Measurements from ENCODE around the gene CECR2.
"Not testable (repeated sequence)": the region's sequence is repeated elsewhere in the genome, so short reads cannot be mapped to it uniquely, and the experiment has no call there.

CECR2 gene

DNA sequence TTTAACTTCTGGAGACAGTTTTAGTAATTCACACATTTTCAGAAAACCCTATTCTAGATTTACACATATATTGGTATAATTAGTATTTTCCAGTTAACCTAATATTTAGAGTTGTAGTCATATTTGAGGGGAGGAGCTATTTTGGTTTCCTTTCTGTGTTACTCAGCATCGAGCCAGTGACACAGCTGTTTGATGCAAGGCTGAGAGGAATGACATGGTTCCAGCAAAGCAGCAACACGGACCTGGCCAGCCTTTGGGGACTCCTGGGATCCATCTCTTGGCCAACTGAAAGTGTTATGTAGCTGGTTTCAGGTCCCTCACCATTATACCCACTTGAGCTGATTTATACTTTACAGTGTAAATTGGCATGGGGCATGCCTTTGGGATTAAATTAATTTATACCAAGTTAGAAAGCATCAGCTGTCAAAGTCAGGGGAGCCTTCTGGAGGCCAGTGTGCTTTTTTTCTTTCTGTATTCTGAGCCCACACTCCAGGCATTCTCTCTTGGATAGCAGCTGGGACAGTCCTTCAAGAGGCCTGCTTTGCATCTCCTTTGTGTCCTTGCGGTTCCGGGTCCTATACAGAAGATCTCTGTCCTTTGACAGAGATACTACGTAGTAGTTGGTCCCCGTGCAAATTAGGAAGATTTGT, 102.8 kb downstream of the CECR2 start:
- DNase-seq, result no peak

DNA sequence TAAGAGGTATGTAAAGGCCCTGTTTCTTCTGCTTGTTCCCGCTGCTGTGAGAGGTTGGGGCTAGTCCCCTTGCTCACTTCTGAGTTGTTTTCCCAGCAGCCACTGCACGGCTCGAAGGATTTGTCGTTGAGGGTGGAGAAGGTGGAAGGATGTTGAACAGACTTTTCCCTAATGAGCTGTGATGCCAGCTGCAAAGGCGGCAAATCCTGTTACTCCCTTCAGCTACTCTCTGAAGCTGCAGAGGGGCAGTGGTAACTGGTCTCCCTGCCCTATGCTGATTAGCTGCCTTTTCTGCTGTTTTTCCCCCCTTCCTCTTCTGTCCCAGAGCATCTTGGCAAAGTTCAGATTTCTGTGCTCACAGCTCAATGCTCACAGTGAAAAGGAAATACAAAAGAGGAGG, 103.7 kb downstream of the CECR2 start:
- DNase-seq, result no peak

DNA sequence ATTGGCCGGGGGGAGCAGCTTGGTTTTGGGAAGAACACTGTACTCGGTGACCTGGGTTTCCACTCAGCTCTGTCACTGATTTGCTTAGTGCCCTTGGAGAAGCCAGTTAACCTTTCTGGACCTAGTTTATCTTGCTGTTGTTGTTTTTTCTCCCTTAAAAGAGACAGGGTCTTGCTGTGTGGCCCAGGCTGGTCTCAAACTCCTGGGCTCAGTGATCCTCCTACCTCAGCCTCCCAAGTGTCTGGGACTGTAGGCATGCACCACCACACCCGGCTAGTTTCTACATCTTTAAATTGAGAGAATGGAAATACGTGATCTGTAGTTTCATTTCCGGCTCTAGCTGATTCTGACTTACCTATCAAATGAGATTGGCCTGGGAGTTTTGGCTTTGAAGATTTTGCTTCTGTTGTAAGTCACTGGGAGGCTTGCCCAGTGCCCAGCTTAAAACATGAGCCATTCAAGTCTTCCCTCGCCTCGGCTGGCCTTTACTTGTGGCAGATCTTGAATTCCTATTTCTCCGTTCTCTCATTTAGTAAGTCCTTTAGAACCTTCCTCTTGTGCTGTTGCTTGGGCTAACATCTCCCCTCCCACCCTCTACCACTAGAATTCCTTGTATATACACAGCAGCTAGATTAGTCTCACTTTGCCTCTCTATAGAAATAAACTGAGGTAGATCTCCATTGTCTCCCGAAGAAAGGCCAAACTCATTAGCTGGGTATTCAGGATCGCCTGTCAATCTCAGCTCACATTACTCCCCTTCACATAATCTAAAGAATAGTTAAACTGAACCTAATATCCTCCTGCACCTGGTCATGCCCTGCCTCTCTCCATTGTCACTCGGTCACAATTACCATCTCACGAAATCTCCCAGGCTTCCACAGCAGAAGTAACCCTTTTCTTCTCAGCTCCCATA, 106.3 kb downstream of the CECR2 start:
- no peak for DNase-seq

DNA sequence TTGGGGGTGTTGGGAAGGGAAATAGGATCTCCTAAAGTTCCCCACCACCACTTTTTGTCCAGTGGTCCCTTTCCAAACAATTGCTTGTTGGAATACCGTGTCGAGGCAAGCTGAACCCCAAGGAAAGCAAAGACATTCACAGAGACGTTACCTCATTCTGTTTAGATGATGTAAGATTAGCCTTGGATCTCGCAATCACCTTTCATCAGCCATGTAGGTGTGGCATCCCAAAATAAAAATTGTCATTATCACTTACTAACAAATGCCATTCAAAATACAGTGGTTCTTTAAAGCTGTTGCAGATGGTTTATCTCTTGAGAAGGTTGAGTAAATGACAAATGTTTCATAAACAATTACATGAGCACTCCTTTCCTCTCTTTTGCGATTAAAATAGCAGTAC, 107.6 kb downstream of the CECR2 start:
- no peak for DNase-seq

DNA sequence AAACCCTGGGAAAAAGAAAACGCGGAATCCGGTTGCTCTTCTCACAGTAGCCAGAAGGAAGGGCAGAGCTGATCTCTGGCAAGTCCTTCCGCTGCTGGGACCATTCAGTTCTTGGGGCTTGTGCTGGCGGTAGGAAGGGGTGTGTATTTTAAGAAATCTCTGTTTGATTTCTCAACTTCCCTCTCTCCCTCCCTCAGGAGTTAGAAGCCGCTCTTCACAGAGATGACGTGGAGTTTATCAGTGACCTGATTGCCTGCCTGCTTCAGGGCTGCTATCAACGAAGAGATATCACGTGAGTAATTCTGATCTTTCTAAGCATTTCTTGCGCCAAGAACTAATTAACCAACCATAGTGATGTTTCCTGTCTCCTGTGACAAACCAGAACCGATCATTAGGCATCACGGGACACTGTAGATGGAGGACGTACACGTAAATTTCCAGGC, 108.2 kb downstream of the CECR2 start:
- peak; percentile 51 for DNase-seq

DNA sequence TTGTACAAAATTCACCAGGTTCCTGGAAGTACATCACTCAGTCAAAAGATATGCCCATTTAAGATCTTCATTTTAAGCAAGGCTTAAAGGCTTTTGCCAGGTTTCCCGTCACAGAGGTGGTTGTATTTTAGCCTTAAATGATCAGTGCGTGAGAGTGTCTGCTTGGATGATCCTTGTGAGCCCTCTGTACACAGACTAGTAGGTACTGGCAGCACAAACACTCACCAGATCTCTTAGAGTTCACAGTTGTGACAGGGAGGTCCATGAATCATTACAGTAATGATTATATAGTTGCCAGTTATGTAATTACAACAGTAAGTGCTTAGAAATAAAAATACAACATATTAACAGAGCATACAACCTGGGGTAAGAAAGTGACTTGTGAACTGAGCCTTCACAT, 109.9 kb downstream of the CECR2 start:
- DNase-seq, result no peak

DNA sequence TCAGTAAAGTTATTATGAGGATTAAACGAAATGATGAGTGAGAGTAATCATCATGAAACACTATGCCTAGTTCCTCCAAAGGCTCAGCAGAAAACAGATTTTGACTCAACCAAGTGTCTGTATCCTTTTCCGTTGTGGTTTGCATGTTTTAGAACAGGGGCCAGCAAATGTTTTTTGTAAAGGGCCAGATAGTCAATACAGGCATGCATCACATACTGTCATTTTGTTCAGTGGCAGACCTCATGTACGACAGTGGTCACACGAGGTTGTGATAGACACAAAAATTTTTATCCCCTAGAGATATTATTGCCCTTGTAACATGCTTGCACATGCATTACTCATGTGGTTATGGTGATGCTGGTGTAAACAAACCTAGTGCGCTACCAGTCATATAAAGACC, 112.2 kb downstream of the CECR2 start:
- no peak for DNase-seq

DNA sequence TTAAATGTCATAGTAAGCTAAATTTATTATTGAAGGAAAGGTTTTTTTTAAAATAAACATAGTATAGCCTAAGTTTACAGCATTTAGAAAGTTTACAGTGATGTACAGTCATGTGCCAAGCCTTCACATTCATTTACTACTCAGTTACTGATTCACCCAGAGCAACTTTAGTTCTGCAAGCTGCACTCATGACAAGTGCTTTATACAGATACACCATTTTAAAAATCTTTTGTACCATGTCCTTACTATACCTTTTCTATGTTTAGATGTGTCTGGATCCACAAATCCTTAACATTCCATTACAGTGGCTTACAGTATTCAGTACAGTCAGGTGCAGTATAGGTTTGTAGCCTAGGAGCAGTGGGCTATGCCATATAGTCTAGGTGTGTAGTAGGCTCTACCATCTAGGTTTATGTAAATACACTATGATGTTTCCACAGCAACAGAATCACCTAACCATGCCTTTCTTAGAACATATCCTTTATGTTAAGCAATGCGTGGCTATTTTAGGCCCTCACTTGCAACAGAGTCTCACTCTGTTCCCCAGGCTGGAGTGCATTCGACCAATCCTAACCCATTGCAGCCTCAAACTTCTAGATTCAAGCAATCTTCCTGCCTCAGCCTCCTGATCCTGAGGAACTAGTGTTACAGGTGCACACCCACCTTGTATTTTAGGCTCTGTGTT, 114.6 kb downstream of the CECR2 start:
- no peak for DNase-seq

DNA sequence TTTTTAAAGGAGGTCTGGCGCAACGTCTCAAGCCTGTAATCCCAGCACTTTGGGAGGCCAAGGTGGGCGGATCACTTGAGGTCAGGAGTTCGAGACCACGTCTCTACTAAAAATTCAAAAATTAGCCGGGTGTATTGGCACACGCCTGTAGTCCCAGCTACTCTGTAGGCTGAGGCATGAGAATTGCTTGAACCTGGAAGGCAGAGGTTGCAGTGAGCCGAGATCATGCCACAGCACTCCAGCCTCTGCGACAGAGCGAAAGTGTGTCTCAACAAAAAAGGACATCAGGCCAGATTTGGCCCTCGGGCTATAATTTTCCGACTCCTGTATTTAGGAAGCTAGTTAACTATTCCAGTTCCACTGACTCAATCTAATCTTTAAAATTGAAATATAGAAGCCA, 115.3 kb downstream of the CECR2 start:
- DNase-seq, result no peak

DNA sequence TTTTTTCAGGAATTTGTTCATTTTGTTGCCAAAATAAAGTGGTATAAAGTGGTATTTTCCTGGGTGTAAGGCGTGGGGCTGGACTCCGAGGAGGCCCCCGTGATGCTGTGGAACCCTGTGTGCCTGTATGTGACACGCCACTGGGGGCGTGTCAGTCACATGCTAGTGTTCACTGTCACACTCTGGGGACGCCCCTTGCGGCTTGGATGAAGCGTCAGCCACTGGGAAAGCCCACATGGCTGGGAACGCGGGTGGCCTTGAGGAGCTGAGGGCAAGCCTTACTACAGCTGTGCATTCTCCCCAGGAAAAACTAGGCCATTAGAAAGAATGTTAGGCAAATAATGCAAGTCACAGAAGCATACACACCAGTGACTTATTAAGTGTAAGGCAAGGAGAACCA, 117.1 kb downstream of the CECR2 start:
- no peak for DNase-seq

DNA sequence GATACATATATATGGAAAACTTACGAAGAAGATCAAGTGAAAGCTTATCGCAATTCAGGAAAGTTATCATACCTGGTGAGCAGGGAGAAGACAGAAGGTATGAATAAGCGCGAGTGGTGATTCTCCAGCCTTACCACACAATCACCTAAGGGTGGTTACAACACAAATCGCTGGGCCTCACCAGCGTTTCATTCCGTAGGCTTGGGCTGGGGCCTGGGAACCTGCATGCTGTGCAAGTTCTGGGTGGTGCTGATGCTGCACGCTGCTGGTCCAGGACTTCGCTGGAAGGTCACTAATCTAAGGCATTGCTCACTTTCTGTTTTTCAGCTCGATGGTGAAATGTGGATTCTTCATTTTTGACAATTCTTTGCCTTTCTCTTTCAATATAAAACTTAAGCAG, 117.5 kb downstream of the CECR2 start:
- DNase-seq, result no peak

DNA sequence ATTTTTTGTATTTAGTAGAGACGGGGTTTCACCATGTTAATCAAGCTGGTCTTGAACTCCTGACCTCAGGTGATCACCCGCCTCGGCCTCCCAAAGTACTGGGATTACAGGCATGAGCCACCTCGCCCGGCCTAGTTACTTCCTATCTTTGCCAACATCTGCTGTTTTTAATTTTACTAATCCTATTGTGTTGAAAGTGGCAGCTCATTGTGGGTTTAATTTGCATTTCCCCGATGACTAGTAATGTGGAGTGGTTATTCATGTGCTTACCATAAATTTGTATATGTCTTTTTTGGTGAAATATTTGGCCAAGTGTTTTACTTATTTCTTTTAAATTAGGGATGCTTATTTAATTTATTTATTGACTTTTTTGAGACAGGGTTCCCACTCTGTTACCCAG, 119.8 kb downstream of the CECR2 start:
- DNase-seq, result no peak

DNA sequence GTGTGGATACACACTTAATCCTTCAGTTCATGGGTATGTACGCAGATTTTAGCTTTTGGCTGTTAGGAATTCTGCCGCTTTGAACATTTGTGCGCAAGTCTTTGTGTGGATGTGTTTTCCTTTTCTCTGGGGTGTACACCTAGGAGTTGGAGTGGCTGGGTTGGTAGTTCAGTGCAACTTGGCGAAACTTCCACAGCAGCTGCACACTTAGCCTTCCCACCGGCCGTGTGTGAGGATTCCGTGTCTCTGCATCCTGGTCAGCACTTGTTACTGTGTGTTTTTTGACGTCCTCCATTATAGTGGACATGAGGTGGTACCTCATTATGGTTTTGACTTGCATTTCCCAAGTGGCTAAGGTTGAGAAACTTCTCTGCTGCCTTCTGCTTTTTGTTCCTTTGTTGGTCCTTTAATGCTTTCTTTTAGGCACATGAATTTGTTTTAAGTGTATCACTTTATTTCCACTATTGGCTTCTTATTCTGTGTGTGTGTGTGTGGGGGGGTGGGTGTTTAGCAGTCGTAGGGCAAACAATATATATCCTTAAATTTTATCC, 121.9 kb downstream of the CECR2 start:
- no peak for DNase-seq

DNA sequence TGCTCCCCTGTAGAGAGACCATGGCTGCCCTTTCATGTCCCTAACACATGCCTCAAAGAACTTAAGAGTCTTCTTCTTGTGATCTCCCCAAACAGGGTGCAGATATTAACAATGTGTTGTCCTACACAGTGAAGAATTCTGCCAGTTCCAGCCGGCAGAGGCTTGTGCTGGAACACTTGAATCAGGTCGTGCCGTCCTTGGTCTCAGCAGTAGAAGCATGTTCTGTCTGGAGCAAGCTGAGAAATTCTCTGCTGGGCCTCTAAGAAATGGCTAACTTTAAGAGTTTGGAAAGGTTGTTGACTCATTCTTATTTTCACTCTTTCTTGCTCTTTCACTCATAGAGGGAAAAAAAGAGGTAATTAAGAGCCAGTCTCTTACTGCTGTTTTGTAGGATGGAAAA, 123.0 kb downstream of the CECR2 start:
- DNase-seq, result no peak

DNA sequence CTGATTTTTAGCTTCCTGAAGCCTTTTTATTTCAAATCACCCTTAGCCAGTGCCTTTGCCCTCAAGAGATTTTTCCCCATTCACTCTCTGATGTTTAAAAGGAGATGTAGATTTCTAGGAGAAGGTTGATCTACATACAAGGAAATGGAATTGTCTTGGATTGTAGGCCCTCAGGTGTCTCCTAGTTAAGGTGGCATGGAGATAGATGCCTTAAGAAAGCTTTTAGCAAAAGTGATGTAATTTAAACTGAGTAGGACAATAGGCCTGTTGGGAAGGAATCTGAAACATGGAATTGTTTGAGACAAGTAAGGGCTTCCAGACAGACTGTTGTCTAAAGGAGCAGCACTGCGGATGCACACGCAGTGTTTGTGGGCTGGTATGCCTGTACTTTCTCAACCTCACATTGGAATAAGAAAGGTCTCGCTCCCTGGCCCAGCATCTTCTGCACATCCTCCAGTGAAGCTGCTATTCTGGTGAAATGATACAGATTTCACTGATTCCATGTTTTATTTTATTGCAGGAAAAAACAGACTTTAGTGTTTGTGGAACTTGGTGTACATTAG, 124.2 kb downstream of the CECR2 start:
- no peak for DNase-seq

DNA sequence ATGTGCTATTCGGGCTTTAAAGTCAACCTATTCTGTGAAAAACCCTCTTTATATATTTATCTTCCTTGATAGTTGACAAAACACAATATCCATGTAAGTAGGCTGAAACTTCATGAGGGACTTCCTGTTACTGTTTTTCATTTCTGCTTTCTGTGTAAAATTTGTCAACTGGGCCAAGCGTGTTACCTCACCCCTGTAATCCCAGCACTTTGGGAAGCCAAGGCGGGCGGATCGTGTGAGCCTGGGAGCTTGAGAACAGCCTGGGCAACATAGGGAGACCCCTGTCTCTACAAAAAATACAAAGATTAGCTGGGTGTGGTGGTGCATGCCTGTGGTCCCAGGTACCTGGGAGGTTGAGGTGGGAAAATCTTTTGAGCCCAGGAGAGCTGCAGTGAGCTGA, 127.6 kb downstream of the CECR2 start:
- no peak for DNase-seq

DNA sequence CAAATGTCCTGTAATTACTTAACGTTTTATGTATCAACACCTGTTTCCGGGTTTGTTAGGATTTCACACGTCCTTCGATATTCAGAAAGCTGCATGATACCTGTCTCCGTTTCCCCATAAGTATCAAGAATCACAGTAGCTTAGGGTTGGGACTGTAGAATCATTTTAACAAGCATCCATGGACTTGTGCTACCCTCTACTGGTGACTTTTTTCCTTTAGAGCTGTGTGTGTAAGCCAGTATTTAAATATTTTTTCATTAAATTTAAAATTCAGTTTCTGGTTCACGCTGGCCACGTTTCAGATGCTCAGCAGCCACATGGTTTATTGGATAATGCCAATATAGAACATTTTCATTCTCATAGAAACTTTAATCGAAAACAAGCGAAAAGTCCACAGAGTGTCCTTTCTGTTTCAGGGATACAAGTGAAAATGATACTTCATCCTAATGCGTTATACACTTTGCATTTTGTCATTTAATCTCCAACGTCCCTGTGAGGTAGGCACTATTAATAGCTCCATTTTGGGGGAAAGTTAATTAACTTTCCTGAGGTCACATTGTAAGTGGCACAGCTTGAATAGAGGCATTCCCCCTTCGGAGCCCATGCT, 132.5 kb downstream of the CECR2 start:
- peak; percentile 69 for DNase-seq

DNA sequence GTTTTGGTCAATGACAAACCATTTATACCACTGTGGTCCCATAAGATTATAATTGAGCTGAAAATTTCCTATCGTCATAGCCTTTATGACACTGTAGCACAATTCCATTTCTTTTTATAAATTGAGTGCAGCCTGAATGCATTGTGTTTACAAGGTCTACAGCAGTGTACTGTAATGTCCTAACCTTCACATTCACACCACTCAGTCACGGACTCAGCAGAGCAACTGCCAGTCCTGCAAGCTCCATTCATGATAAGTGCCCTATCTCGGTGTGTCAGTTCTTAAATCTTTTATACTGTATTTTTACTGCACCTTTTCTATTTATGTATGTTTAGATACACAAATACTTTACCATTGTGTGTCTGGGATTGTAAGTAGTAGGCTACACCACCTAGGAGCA, 138.8 kb downstream of the CECR2 start:
- DNase-seq, result no peak

DNA sequence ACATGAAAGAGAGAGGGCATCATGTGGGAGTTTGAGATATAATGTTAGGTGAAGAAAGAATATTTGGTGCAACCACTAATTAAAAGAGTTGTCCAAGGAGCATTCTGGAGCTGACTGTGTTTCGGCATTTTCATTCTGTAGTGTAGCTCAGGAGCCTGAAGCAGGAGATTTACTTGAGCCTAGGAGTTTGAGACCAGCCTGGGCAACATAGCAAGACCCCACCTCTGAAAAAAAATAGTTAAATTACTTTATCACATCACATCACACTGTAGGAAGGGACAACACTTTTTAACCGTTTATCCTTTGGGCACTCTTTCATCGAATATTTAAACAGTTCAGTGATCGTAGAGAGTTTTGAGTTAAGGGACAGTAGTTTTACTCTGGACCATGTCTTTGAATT, 143.7 kb downstream of the CECR2 start:
- no peak for DNase-seq

DNA sequence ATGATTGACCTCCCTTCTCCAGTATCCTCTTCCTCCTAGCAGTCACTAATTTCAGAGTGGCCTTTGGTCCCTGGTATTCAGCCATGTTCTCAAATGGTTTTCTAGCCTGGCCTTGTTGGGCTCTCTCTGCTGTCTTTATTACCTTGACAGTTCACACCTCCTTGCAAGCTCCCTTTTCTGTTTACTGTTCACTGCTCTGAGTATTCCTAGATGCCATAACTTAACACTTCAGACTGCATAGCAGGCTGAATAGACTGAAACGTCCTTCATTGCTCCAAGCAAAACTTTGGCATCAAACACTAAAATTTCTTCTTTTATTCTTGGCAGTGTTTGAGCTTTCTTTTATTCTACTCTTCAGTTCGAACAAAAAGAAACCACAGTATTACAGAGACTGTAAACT, 144.4 kb downstream of the CECR2 start:
- DNase-seq, result no peak

DNA sequence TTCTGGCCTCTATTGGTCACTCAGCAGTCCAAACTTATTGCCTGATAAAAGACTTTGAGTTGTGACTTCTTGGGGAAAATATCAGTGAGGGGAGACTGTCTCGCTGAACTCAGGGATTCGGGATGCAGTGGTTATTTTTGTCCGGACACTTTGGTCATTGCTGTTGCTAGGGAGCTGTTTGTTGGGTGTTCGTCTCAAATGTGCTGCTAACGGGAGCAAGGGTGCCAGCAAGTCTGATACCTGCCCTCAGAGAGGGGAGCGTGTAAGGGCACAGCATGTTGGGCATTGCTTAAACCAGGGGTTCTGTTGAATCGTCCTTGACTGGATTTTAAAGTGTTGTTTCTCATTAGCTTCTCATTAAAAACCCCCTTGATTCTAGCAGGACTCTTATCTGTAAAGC, 144.8 kb downstream of the CECR2 start:
- DNase-seq, result no peak

DNA sequence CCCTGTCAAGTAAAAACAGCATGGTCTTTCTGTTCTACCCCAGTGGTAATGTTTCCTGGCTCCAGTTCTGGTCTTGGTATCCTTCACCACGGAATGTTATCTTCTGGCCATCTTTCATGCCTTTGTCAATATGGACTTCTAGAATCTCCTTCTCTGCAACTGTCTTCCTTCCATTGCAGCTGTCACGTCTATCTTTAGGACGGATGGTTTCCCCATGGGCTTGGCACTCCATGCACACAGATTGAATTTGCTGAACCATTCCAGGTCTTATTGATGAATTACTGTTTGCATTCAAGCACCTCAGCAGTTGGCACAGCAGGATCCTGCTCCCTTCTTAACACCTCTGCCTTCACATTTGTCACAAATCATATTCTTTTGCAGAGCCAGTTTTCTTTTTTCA, 149.1 kb downstream of the CECR2 start:
- DNase-seq, result no peak

DNA sequence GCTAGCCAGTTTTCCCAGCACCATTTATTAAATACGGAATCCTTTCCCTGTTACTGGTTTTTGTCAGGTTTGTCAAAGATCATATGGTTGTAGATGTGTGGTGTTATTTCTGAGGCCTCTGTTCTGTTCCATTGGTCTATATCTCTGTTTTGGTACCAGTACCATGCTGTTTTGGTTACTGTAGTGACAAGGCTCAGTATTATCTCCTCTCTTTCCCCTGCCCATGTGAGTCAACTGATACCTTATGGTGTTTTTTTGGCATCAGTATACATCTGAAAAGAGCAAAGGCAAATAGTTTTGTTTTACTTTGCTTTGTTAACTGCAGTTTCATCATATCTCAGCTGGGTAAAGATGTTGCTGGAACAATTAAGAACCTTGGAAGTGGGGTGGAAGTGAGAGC, 152.7 kb downstream of the CECR2 start:
- not testable (repeated sequence) for DNase-seq
